Neutrophil (primary cell): ENCODE measurements around the gene PRDM10.
"Not testable (repeated sequence)": the region's sequence is repeated elsewhere in the genome, so short reads cannot be mapped to it uniquely, and the experiment has no call there.

Experiments
- H3K27ac ChIP-seq: fragments of 200-600 bp; sonication (generic); 2 replicates; pipeline ENCODE4 v1.5.1; 2016; ENCODE audit warnings: mild to moderate bottlenecking, moderate library complexity
- H3K27me3 ChIP-seq: fragments of 200-600 bp; sonication (generic); 2 replicates; pipeline ENCODE4 v1.6.0; 2016; ENCODE audit warnings: mild to moderate bottlenecking
- H3K36me3 ChIP-seq: fragments of 200-600 bp; sonication (generic); 2 replicates; pipeline ENCODE4 v1.5.1; 2017
- H3K4me1 ChIP-seq, 2 experiments: fragments of 200-600 bp in 1 of 2; sonication (generic) in 1 of 2; 1 replicate in 1 of 2; 2 replicates in 1 of 2; pipeline versions ENCODE4 v1.5.1 to v1.6.1; 2013 to 2016; ENCODE audit warnings: low read depth in 1 of 2, low read length in 1 of 2, mild to moderate bottlenecking in 1 of 2, moderate library complexity in 1 of 2; ENCODE audit not compliant: control insufficient read depth in 1 of 2, insufficient read depth in 1 of 2
- H3K4me3 ChIP-seq, 2 experiments: fragments of 200-600 bp in 1 of 2; sonication (generic) in 1 of 2; 1 replicate in 1 of 2; 2 replicates in 1 of 2; pipeline ENCODE4 v1.5.1; 2013 to 2016; ENCODE audit warnings: low read depth in 1 of 2, low read length in 1 of 2, mild to moderate bottlenecking in 1 of 2, moderate library complexity in 1 of 2
- H3K9me3 ChIP-seq: fragments of 200-600 bp; sonication (generic); 2 replicates; pipeline ENCODE4 v1.5.1; 2016
- TF ChIP-seq, protein P1 (sequence below): fragments of 200-600 bp; sonication (generic); IDR thresholded peaks from 2 replicates; pipeline ENCODE4 v1.5.1; 2016; ENCODE audit warnings: antibody characterized with exemption

The PRDM10 gene

DNA sequence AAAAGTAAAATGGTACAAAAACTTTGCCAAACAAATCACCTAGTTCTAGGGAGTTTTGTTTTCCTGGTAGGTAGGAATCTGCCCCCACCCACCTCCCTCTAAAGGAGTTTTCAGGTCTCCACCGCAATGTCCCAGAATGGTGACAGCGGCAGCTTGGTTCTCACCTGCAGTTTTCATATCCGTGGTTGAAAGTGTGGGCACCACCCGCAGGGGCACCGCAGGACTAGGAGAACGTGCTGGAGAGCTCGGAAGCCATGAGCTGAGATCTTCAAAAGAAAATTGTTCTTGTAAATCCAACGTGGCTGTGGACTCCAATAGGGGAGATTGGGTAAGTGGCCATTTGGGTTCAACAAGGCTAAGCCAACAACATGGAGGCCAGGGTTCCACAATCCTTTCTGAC, 118.1 kb downstream of the PRDM10 start:
- no peaks in the 10 kb centered on the region for H3K4me1 ChIP-seq
- no peak overlapping the region for H3K27ac ChIP-seq
- H3K36me3 ChIP-seq, result peaks cover 99% of the 10 kb centered on the region
- TF ChIP-seq, protein P1, sequence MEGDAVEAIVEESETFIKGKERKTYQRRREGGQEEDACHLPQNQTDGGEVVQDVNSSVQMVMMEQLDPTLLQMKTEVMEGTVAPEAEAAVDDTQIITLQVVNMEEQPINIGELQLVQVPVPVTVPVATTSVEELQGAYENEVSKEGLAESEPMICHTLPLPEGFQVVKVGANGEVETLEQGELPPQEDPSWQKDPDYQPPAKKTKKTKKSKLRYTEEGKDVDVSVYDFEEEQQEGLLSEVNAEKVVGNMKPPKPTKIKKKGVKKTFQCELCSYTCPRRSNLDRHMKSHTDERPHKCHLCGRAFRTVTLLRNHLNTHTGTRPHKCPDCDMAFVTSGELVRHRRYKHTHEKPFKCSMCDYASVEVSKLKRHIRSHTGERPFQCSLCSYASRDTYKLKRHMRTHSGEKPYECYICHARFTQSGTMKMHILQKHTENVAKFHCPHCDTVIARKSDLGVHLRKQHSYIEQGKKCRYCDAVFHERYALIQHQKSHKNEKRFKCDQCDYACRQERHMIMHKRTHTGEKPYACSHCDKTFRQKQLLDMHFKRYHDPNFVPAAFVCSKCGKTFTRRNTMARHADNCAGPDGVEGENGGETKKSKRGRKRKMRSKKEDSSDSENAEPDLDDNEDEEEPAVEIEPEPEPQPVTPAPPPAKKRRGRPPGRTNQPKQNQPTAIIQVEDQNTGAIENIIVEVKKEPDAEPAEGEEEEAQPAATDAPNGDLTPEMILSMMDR, result no peak
- H3K9me3 ChIP-seq, result no peaks in the 10 kb centered on the region
- H3K4me3 ChIP-seq, result no peak overlapping the region
- H3K27me3 ChIP-seq, result no peaks in the 10 kb centered on the region

DNA sequence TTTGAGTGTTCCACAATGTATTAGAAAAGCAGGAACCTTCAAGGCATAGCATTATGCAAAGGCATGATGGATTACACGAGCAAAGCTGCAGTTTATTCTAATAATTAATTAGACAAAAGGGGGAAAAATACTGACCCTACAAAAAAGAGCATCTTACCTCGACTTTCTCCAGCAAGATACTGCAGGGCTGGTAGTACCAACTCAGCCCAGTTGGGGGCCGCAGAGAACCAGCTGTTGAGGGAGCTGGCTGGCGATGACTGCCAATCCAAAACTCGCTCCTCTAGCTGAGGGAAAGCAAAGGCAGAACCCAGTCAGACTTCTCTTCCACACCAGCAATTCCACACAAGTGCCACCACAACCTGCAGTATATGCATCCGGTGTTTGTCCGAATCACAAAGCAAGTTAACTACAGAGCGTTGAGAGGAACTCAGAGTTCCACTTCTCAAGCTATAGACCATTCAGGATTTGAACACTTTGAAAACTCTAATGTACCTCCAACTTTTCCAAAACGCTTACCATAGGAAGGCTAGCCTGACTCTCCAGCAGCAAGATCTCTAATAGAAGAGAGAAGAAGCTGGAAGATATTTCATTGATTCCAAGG, 121.0 kb downstream of the PRDM10 start:
- no peak overlapping the region for H3K4me3 ChIP-seq
- no peak overlapping the region for H3K27ac ChIP-seq
- no peaks in the 10 kb centered on the region for H3K27me3 ChIP-seq
- TF ChIP-seq, protein P1, result no peak
- H3K36me3 ChIP-seq, result peaks cover 100% of the 10 kb centered on the region
- H3K9me3 ChIP-seq, result no peaks in the 10 kb centered on the region
- H3K4me1 ChIP-seq, result no peaks in the 10 kb centered on the region

DNA sequence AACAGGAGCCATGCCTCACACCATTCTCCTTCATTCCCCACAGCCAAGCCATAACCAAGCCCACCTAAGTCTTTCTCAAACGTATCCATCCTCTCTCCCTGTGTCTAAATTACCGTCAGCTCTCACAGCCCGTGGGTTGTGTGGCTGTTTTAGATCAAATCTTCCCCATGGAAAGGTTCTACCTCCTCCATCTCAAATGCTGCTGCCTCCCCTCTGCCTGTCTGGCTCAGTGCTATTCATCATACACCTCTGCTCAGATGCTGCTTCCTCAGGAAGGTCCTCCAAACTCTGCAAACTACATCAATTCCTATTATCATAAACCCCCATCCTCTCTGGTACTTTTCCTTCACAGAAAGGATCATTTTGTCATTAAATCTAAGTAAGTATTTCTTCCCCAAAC, 122.3 kb downstream of the PRDM10 start:
- H3K4me1 ChIP-seq, result no peaks in the 10 kb centered on the region
- peaks cover 100% of the 10 kb centered on the region for H3K36me3 ChIP-seq
- no peaks in the 10 kb centered on the region for H3K27me3 ChIP-seq
- TF ChIP-seq, protein P1, result no peak
- H3K27ac ChIP-seq, result no peak overlapping the region
- no peak overlapping the region for H3K4me3 ChIP-seq
- H3K9me3 ChIP-seq, result no peaks in the 10 kb centered on the region

DNA sequence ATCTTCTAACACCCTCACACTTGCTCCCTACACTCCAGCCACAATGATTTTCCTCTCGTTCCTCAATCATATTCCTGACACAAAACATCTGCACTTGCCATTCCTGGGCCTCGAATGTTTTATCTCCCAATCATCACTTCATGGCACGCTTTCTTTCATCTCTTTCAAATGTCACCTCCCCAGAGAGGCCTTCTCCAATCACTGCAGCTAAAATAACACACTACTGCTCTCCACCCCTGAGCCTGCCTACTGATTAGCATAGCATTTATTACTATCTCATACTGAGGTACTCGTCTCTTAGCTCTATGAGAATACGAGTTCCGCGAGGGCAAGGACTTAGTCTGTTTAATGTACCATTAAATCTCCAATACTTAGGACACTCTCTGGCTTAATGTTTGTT, 130.7 kb downstream of the PRDM10 start:
- Histone ChIP-seq H3K9me3 (no peaks in the 10 kb centered on the region), H3K36me3 (peaks cover 95% of the 10 kb centered on the region), H3K27ac (no peak overlapping the region)

DNA sequence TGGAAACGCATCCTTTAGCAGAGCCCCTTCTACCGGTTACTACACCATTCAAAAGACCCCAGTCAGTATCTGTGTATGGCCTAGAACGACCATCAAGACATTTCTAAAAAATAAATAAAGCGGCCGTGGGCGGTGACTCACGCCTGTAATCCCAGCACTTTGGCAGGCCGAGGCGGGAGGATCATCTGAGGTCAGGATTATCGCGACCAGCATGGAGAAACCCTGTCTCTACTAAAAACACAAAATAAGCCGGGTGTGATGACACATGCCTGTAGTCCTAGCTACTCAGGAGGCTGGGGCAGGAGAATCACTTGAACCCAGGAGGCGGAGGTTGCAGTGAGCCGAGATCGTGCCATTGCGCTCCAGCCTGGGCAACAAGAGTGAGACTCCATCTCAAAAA, 134.0 kb downstream of the PRDM10 start:
- H3K27ac ChIP-seq, H3K4me3 ChIP-seq, H3K27me3 ChIP-seq, H3K9me3 ChIP-seq: not testable (repeated sequence)
- peaks cover 92% of the 10 kb centered on the region for H3K36me3 ChIP-seq
- peaks cover 5 to 19% of the 10 kb centered on the region in 2 experiments for H3K4me1 ChIP-seq

More for the DNA sequence above, 130.7 kb downstream of the PRDM10 start:
- H3K4me1 ChIP-seq, result peaks cover 0 to 3% of the 10 kb centered on the region in 2 experiments
- H3K27me3 ChIP-seq, result no peaks in the 10 kb centered on the region
- H3K4me3 ChIP-seq, result no peak overlapping the region
- TF ChIP-seq, protein P1, result no peak

DNA sequence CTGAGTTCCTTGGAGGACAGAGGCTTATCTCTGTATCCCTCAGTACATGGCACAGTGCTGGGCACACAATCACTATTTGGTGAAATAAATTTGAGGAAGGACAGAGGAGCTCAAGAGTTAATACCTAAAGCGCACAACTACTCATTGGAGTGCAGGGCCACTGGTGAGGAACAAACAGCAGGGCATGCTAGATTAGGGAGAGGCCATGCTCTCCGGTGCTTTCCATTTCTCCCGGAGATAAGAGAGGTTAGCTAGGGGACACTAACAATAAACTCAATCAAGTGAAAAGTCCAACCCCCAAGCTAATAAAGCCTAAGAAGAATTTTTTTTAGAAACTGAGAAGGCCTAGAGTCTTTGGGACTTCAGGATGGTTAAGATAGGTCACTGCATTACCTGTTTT, 136.3 kb downstream of the PRDM10 start:
- peaks cover 90% of the 10 kb centered on the region for H3K36me3 ChIP-seq
- no peaks in the 10 kb centered on the region for H3K9me3 ChIP-seq
- no peak overlapping the region for H3K27ac ChIP-seq
- TF ChIP-seq, protein P1, result no peak
- no peaks in the 10 kb centered on the region for H3K27me3 ChIP-seq
- no peak overlapping the region for H3K4me3 ChIP-seq
- peaks cover 5 to 19% of the 10 kb centered on the region in 2 experiments for H3K4me1 ChIP-seq
